ENCODE results near the gene TREML4.

Gene TREML4

GRCh38 chr6:41255110-41255509, 27.0 kb downstream of the TREML4 start:
- TF ChIP-seq SIN3A (IDR thresholded peaks at IDR 0.05; ENCODE audit: borderline replicate concordance, insufficient read depth, low read length): no peak
- TF ChIP-seq FOXP2 (optimal IDR thresholded peaks at IDR 0.05; ENCODE audit: borderline replicate concordance, extremely low read depth, extremely low read length, insufficient read depth): no peak
- no peak for TF ChIP-seq POLR2AphosphoS5 (IDR thresholded peaks at IDR 0.05; ENCODE audit: low read depth, low read length)
- no peak for TF ChIP-seq TAF1 (IDR thresholded peaks at IDR 0.05; ENCODE audit: borderline replicate concordance, insufficient read depth, low read length)
- no peak for TF ChIP-seq REST (IDR thresholded peaks at IDR 0.05; ENCODE audit: insufficient read depth in 1 of 2, low read depth in 2 of 2, low read length in 2 of 2)

GRCh38 chr6:41255638-41256246, 27.6 kb downstream of the TREML4 start:
- TF ChIP-seq FOXP2 (optimal IDR thresholded peaks at IDR 0.05; ENCODE audit: borderline replicate concordance, extremely low read depth, extremely low read length, insufficient read depth): no peak
- TF ChIP-seq POLR2AphosphoS5 (IDR thresholded peaks at IDR 0.05; ENCODE audit: low read depth, low read length): no peak

GRCh38 chr6:41256383-41256782, 28.2 kb downstream of the TREML4 start:
- TF ChIP-seq TAF1 (IDR thresholded peaks at IDR 0.05; ENCODE audit: borderline replicate concordance, insufficient read depth, low read length) (no peak), POLR2AphosphoS5 (IDR thresholded peaks at IDR 0.05; ENCODE audit: low read depth, low read length) (no peak), FOXP2 (optimal IDR thresholded peaks at IDR 0.05; ENCODE audit: borderline replicate concordance, extremely low read depth, extremely low read length, insufficient read depth) (no peak), SIN3A (IDR thresholded peaks at IDR 0.05; ENCODE audit: borderline replicate concordance, insufficient read depth, low read length) (no peak), REST (IDR thresholded peaks at IDR 0.05; ENCODE audit: insufficient read depth in 1 of 2, low read depth in 2 of 2, low read length in 2 of 2) (no peak)

GRCh38 chr6:41257369-41258195, 29.4 kb downstream of the TREML4 start:
- TF ChIP-seq POLR2AphosphoS5 (IDR thresholded peaks at IDR 0.05; ENCODE audit: low read depth, low read length) (no peak), FOXP2 (optimal IDR thresholded peaks at IDR 0.05; ENCODE audit: borderline replicate concordance, extremely low read depth, extremely low read length, insufficient read depth) (no peak), SIN3A (IDR thresholded peaks at IDR 0.05; ENCODE audit: borderline replicate concordance, insufficient read depth, low read length) (no peak), TAF1 (IDR thresholded peaks at IDR 0.05; ENCODE audit: borderline replicate concordance, insufficient read depth, low read length) (no peak), REST (IDR thresholded peaks at IDR 0.05; ENCODE audit: insufficient read depth in 1 of 2, low read depth in 2 of 2, low read length in 2 of 2) (no peak)

- no peak for TF ChIP-seq SIN3A (IDR thresholded peaks at IDR 0.05; ENCODE audit: borderline replicate concordance, insufficient read depth, low read length)
- no peak for TF ChIP-seq REST (IDR thresholded peaks at IDR 0.05; ENCODE audit: insufficient read depth in 1 of 2, low read depth in 2 of 2, low read length in 2 of 2)
- no peak for TF ChIP-seq POLR2AphosphoS5 (IDR thresholded peaks at IDR 0.05; ENCODE audit: low read depth, low read length)
- no peak for TF ChIP-seq FOXP2 (optimal IDR thresholded peaks at IDR 0.05; ENCODE audit: borderline replicate concordance, extremely low read depth, extremely low read length, insufficient read depth)
- TF ChIP-seq TAF1 (IDR thresholded peaks at IDR 0.05; ENCODE audit: borderline replicate concordance, insufficient read depth, low read length): no peak
These were observed 30.0 kb downstream of the TREML4 start for GRCh38 chr6:41258196-41258493.
